ENCODE results near the gene SPATA31D1. TPM values are rescaled to one million over a fixed set of nuclear protein-coding genes. Genes with fewer than 3 reads are reported as not detected.

Gene SPATA31D1
- total RNA-seq, 1 donor from 2014 or later = not detected

DNA sequence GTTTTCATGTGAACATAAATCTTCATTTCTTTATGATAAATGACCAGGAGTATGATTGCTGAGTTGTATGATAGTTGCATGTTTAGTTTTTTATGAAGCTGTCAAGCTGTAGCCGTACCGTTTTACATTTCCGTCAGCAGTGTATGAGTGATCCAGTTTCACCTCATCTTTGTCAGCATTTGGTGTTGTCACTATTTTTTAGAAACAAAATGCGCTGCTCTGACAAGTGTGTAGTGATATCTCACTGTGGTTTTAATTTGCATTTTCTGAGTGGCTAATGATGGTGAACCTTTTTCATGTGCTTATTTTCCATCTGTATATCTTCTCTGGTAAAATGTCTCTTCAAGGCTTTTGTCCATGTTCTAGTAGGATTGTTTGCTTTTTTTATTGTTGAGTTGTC, 6.7 kb upstream of the SPATA31D1 start:
- Mint-ChIP-seq H3K36me3 (peaks cover 3% of the 10 kb centered on the region), H3K9me3 (peaks cover 3% of the 10 kb centered on the region), H3K27ac (no peak overlapping the region), H3K27me3 (ENCODE audit: low read depth) (no peaks in the 10 kb centered on the region), H3K4me3 (no peak overlapping the region), H3K4me1 (peaks cover 5% of the 10 kb centered on the region)
- no peak for TF ChIP-seq CTCF (IDR thresholded peaks at IDR 0.05; ENCODE audit: unreplicated experiment)
- no peak for DNase-seq (ENCODE audit: low spot score in 2 of 2, unreplicated experiment in 2 of 2)

- Mint-ChIP-seq H3K27ac (no peak overlapping the region), H3K9me3 (no peaks in the 10 kb centered on the region), H3K36me3 (no peaks in the 10 kb centered on the region), H3K27me3 (ENCODE audit: low read depth) (no peaks in the 10 kb centered on the region), H3K4me3 (no peak overlapping the region), H3K4me1 (peaks cover 5% of the 10 kb centered on the region)
- no peak for TF ChIP-seq CTCF (IDR thresholded peaks at IDR 0.05; ENCODE audit: unreplicated experiment)
- DNase-seq (ENCODE audit: low spot score in 2 of 2, unreplicated experiment in 2 of 2) = no peak
Measured at GRCh38 chr9:81984928-81985327, 3.6 kb upstream of the SPATA31D1 start.

- no peaks in the 10 kb centered on the region for H3K36me3 Mint-ChIP-seq
- TF ChIP-seq CTCF (IDR thresholded peaks at IDR 0.05; ENCODE audit: unreplicated experiment) = no peak
- H3K4me1 Mint-ChIP-seq = peaks cover 5% of the 10 kb centered on the region
- H3K27ac Mint-ChIP-seq = no peak overlapping the region
- H3K27me3 Mint-ChIP-seq (ENCODE audit: low read depth) = no peaks in the 10 kb centered on the region
- DNase-seq (ENCODE audit: low spot score in 2 of 2, unreplicated experiment in 2 of 2) = no peak
- H3K4me3 Mint-ChIP-seq = no peak overlapping the region
- H3K9me3 Mint-ChIP-seq = peaks cover 4% of the 10 kb centered on the region
Measured at GRCh38 chr9:81986051-81986450, 2.5 kb upstream of the SPATA31D1 start.

GRCh38 chr9:81989700-81990099, 1.1 kb downstream of the SPATA31D1 start:
- H3K4me3 Mint-ChIP-seq = no peak overlapping the region
- H3K27ac Mint-ChIP-seq = no peak overlapping the region
- no peak for TF ChIP-seq CTCF (IDR thresholded peaks at IDR 0.05; ENCODE audit: unreplicated experiment)

GRCh38 chr9:81993656-81994055, 5.1 kb downstream of the SPATA31D1 start:
- Mint-ChIP-seq H3K36me3 (no peaks in the 10 kb centered on the region), H3K4me1 (no peaks in the 10 kb centered on the region), H3K9me3 (peaks cover 14% of the 10 kb centered on the region), H3K27me3 (ENCODE audit: low read depth) (peaks cover 25% of the 10 kb centered on the region), H3K27ac (no peak overlapping the region), H3K4me3 (no peak overlapping the region)
- no peak for TF ChIP-seq CTCF (IDR thresholded peaks at IDR 0.05; ENCODE audit: unreplicated experiment)
- DNase-seq (ENCODE audit: low spot score in 2 of 2, unreplicated experiment in 2 of 2) = no peak

More at GRCh38 chr9:81989700-81990099, 1.1 kb downstream of the SPATA31D1 start:
- H3K36me3 Mint-ChIP-seq = no peaks in the 10 kb centered on the region
- peaks cover 16% of the 10 kb centered on the region for H3K27me3 Mint-ChIP-seq (ENCODE audit: low read depth)
- H3K4me1 Mint-ChIP-seq = peaks cover 5% of the 10 kb centered on the region
- peaks cover 14% of the 10 kb centered on the region for H3K9me3 Mint-ChIP-seq
- DNase-seq (ENCODE audit: low spot score in 2 of 2, unreplicated experiment in 2 of 2) = no peak

GRCh38 chr9:81999806-82000205, 11.2 kb downstream of the SPATA31D1 start:
- TF ChIP-seq CTCF (IDR thresholded peaks at IDR 0.05; ENCODE audit: unreplicated experiment) = no peak
- Mint-ChIP-seq H3K4me1 (no peaks in the 10 kb centered on the region), H3K4me3 (no peak overlapping the region), H3K27me3 (ENCODE audit: low read depth) (peaks cover 8% of the 10 kb centered on the region), H3K36me3 (no peaks in the 10 kb centered on the region), H3K9me3 (peaks cover 3% of the 10 kb centered on the region), H3K27ac (no peak overlapping the region)
- no peak for DNase-seq (ENCODE audit: low spot score in 2 of 2, unreplicated experiment in 2 of 2)

Measured in mesothelial cell of epicardium (in vitro differentiated cells).